Testis (tissue), 2 donors: ENCODE results near the gene MYEOV.

ENCODE experiments used
- CTCF ChIP-seq, 3 experiments: fragments of 450-650 bp in 2 of 3; fragments of 200-600 bp in 1 of 3; sonication (generic) in 1 of 3; IDR thresholded peaks; one replicate each; pipeline ENCODE4 v1.5.1; 2016 to 2019; ENCODE audit warnings: antibody characterized with exemption in 3 of 3, mild to moderate bottlenecking in 2 of 3, moderate library complexity in 1 of 3
- POLR2A ChIP-seq: fragments of 450-650 bp; IDR thresholded peaks from one replicate; pipeline ENCODE4 v1.6.1; 2017; ENCODE audit warnings: antibody characterized with exemption, mild to moderate bottlenecking, moderate library complexity

- TF ChIP-seq POLR2A (no peak), CTCF (IDR thresholded peaks at IDR 0.05) (no peak)
Observed at GRCh38 chr11:69288883-69289242, 5.1 kb upstream of the MYEOV start.
